H1 (cell line): ENCODE results near the gene VAMP2. TPM values are rescaled to one million over a fixed set of nuclear protein-coding genes. Genes with fewer than 3 reads are reported as not detected.
A peak's percentile ranks its signal among the peaks of the same experiment; 100 is the strongest.

Source experiments
- CREB1 ChIP-seq: IDR thresholded peaks from 2 replicates; pipeline ENCODE4 v1.6.1; 2012; ENCODE audit warnings: inconsistent platforms
- SRF ChIP-seq: IDR thresholded peaks from 2 replicates; pipeline ENCODE4 v1.6.1; 2011; ENCODE audit warnings: mild to moderate bottlenecking, low read depth, low read length, moderate library complexity
- polyA plus RNA-seq, 7 experiments: library from polyadenylated mRNA; depleted of rRNA in 3 of 7; stranded (reverse) in 5 of 7; unstranded in 2 of 7; fragments of >200 nt in 5 of 7; fragments of 200-250 nt in 2 of 7; gene quantifications; 1 replicate in 5 of 7; 2 replicates in 1 of 7; 4 replicates in 1 of 7; pipeline versions ENCODE4 v1.2.1 to v1.2.3, GENCODE V29; 2011 to 2013; ENCODE audit warnings: missing spikeins in 2 of 7, mixed read lengths in 2 of 7
- total RNA-seq: library from RNA; stranded (reverse); fragmentation: NEBNext Ultra II Directional; extraction: Animal tissue kit (Norgen Biotek cat#: 25700); gene quantifications from 2 replicates; pipeline ENCODE4 v1.2.1, GENCODE V29; 2021
- TF ChIP-seq, protein P1 (sequence below): fragments of 300-600 bp; sonication (generic); IDR thresholded peaks from 2 replicates; pipeline ENCODE4 v1.7.1; 2012; ENCODE audit warnings: low read length, moderate library complexity, mild to moderate bottlenecking, inconsistent platforms; ENCODE audit not compliant: insufficient replicate concordance

Gene VAMP2
- total and polyA plus RNA-seq, 2 of the 8 experiments (the other 6 are each of a cell fraction or from before 2014, with no cell fraction given) = 19.3 to 20.5 TPM

DNA sequence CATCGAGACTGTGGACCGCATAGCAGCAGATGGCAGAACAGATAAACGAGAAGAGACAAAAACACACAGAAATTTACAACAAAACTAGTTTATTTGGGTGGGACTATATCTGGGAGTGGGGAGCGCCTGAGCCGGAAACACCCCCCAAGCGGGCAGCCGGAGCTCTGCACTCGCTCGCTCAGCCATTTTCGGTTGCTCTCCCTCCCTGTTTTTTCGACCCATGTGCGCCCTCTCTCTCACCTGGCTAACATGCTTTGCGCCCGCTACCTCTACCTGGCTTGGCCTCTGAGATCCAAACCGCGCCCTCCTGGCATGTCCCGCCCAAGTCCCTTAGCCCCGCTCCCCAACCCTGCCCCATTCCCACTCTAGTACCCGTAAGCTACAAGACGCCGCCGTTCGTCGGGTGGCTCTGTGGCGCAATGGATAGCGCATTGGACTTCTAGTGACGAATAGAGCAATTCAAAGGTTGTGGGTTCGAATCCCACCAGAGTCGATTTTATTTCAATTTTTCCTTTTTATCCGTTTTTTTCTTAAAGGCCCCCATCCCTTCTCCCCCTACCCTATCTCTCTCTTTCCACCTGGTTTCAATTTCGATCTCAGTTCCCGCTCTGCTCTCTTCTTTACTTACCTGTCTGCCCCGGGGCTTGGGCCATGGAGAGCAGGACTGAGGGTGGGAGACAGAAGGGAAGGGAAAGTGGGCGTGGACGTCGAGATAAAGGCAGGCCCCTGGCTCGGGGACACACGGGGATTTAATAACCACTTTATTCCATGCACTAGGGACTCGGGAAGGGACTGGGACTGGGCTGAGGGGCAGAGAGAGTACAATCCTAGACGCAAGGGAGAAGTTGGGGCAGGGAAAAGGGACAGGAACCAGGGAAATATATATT is 42.0 kb downstream of the VAMP2 start (continued):
- TF ChIP-seq, protein P1, sequence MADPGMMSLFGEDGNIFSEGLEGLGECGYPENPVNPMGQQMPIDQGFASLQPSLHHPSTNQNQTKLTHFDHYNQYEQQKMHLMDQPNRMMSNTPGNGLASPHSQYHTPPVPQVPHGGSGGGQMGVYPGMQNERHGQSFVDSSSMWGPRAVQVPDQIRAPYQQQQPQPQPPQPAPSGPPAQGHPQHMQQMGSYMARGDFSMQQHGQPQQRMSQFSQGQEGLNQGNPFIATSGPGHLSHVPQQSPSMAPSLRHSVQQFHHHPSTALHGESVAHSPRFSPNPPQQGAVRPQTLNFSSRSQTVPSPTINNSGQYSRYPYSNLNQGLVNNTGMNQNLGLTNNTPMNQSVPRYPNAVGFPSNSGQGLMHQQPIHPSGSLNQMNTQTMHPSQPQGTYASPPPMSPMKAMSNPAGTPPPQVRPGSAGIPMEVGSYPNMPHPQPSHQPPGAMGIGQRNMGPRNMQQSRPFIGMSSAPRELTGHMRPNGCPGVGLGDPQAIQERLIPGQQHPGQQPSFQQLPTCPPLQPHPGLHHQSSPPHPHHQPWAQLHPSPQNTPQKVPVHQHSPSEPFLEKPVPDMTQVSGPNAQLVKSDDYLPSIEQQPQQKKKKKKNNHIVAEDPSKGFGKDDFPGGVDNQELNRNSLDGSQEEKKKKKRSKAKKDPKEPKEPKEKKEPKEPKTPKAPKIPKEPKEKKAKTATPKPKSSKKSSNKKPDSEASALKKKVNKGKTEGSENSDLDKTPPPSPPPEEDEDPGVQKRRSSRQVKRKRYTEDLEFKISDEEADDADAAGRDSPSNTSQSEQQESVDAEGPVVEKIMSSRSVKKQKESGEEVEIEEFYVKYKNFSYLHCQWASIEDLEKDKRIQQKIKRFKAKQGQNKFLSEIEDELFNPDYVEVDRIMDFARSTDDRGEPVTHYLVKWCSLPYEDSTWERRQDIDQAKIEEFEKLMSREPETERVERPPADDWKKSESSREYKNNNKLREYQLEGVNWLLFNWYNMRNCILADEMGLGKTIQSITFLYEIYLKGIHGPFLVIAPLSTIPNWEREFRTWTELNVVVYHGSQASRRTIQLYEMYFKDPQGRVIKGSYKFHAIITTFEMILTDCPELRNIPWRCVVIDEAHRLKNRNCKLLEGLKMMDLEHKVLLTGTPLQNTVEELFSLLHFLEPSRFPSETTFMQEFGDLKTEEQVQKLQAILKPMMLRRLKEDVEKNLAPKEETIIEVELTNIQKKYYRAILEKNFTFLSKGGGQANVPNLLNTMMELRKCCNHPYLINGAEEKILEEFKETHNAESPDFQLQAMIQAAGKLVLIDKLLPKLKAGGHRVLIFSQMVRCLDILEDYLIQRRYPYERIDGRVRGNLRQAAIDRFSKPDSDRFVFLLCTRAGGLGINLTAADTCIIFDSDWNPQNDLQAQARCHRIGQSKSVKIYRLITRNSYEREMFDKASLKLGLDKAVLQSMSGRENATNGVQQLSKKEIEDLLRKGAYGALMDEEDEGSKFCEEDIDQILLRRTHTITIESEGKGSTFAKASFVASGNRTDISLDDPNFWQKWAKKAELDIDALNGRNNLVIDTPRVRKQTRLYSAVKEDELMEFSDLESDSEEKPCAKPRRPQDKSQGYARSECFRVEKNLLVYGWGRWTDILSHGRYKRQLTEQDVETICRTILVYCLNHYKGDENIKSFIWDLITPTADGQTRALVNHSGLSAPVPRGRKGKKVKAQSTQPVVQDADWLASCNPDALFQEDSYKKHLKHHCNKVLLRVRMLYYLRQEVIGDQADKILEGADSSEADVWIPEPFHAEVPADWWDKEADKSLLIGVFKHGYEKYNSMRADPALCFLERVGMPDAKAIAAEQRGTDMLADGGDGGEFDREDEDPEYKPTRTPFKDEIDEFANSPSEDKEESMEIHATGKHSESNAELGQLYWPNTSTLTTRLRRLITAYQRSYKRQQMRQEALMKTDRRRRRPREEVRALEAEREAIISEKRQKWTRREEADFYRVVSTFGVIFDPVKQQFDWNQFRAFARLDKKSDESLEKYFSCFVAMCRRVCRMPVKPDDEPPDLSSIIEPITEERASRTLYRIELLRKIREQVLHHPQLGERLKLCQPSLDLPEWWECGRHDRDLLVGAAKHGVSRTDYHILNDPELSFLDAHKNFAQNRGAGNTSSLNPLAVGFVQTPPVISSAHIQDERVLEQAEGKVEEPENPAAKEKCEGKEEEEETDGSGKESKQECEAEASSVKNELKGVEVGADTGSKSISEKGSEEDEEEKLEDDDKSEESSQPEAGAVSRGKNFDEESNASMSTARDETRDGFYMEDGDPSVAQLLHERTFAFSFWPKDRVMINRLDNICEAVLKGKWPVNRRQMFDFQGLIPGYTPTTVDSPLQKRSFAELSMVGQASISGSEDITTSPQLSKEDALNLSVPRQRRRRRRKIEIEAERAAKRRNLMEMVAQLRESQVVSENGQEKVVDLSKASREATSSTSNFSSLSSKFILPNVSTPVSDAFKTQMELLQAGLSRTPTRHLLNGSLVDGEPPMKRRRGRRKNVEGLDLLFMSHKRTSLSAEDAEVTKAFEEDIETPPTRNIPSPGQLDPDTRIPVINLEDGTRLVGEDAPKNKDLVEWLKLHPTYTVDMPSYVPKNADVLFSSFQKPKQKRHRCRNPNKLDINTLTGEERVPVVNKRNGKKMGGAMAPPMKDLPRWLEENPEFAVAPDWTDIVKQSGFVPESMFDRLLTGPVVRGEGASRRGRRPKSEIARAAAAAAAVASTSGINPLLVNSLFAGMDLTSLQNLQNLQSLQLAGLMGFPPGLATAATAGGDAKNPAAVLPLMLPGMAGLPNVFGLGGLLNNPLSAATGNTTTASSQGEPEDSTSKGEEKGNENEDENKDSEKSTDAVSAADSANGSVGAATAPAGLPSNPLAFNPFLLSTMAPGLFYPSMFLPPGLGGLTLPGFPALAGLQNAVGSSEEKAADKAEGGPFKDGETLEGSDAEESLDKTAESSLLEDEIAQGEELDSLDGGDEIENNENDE = no peak
- TF ChIP-seq SRF (no peak), CREB1 (peak; percentile 60; the same call in 1 of the 2 replicates)
